Measurements from ENCODE around the gene PCDH19. TPM values are rescaled to one million over a fixed set of nuclear protein-coding genes. Genes with fewer than 3 reads are reported as not detected.

Gene PCDH19
- total RNA-seq, 1 donor from 2014 or later, result not detected

DNA sequence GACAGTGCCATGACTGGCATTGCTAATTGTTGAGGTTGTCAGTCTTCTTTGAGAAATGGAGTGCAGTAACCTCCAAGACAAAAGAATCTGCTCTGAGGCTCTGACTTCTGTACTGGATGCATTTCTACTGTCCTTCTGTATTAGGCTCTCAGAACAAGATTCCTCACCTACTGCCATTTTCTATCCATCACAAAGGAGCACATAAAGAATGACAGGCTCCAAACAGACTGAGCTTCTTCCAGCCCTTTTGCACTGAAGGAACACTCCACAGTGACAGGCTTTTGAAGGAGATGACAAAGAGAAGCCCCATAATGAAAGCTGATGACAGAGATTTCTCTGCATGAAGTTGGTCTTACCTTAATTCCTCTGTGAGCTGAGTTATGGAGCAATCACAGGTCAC is 162.2 kb downstream of the PCDH19 start:
- DNase-seq (no peak), ATAC-seq (ENCODE audit: low read depth) (no peak)
- ChIA-PET CTCF (no interaction called here), POLR2A (no interaction called here)
- H3K9me3 Mint-ChIP-seq, result peaks cover 4% of the 10 kb centered on the region
- intact Hi-C loops (cut with micrococcal nuclease), result no loop called here
- TF ChIP-seq, protein P1, sequence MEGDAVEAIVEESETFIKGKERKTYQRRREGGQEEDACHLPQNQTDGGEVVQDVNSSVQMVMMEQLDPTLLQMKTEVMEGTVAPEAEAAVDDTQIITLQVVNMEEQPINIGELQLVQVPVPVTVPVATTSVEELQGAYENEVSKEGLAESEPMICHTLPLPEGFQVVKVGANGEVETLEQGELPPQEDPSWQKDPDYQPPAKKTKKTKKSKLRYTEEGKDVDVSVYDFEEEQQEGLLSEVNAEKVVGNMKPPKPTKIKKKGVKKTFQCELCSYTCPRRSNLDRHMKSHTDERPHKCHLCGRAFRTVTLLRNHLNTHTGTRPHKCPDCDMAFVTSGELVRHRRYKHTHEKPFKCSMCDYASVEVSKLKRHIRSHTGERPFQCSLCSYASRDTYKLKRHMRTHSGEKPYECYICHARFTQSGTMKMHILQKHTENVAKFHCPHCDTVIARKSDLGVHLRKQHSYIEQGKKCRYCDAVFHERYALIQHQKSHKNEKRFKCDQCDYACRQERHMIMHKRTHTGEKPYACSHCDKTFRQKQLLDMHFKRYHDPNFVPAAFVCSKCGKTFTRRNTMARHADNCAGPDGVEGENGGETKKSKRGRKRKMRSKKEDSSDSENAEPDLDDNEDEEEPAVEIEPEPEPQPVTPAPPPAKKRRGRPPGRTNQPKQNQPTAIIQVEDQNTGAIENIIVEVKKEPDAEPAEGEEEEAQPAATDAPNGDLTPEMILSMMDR (IDR thresholded peaks at IDR 0.05), result no peak
- H3K36me3 Mint-ChIP-seq (ENCODE audit: low read depth), result no peaks in the 10 kb centered on the region
- no peaks in the 10 kb centered on the region for H3K4me1 Mint-ChIP-seq
- H3K4me3 Mint-ChIP-seq, result no peak overlapping the region
- no peaks in the 10 kb centered on the region for H3K27me3 Mint-ChIP-seq
- no peak overlapping the region for H3K27ac Mint-ChIP-seq

- intact Hi-C loops (cut with micrococcal nuclease), result no loop called here
- Mint-ChIP-seq H3K27me3 (no peaks in the 10 kb centered on the region), H3K4me3 (no peak overlapping the region), H3K4me1 (no peaks in the 10 kb centered on the region), H3K9me3 (peaks cover 4% of the 10 kb centered on the region), H3K27ac (no peak overlapping the region), H3K36me3 (ENCODE audit: low read depth) (no peaks in the 10 kb centered on the region)
- ChIA-PET POLR2A (no interaction called here), CTCF (no interaction called here)
- DNase-seq (no peak), ATAC-seq (ENCODE audit: low read depth) (no peak)
- TF ChIP-seq, protein P1 (IDR thresholded peaks at IDR 0.05), result no peak
Observed at GRCh38 chrX:100244681-100245080, 165.4 kb downstream of the PCDH19 start.

Other genes starting within 250 kb of the PCDH19 start
- not detected in 2 replicates for gene TNMD, start 174.7 kb upstream of the PCDH19 start, total RNA-seq
- 0.07 and 0.12 TPM in 2 replicates for gene TSPAN6, start 226.5 kb upstream of the PCDH19 start, total RNA-seq
- gene SRPX2, start 233.9 kb upstream of the PCDH19 start, total RNA-seq, result not detected in 2 replicates